GM12878 (cell line): ENCODE measurements around the gene CAMKMT. TPM values are rescaled to one million over a fixed set of nuclear protein-coding genes. Genes with fewer than 3 reads are reported as not detected.
A peak's percentile ranks its signal among the peaks of the same experiment; 100 is the strongest.

ENCODE experiments used
- CEBPB ChIP-seq, 2 experiments: fragments of 150-350 bp in 1 of 2; IDR thresholded peaks; 2 replicates each; pipeline ENCODE4 v1.6.1; 2012 to 2014; ENCODE audit warnings: low read depth in 2 of 2, low read length in 2 of 2, borderline replicate concordance in 1 of 2, inconsistent platforms in 1 of 2
- EZH2 ChIP-seq: IDR thresholded peaks from 2 replicates; pipeline ENCODE4 v1.6.1; 2012; ENCODE audit warnings: low read depth, mild to moderate bottlenecking, control low read depth, inconsistent platforms, low read length, borderline replicate concordance; ENCODE audit not compliant: control insufficient read depth
- NFXL1 ChIP-seq: fragments of 450-650 bp; IDR thresholded peaks from 2 replicates; pipeline ENCODE4 v1.6.1; 2017; ENCODE audit warnings: antibody characterized with exemption, mild to moderate bottlenecking, borderline replicate concordance
- SIN3A ChIP-seq: IDR thresholded peaks from 2 replicates; pipeline ENCODE4 v1.6.1; 2012; ENCODE audit warnings: low read depth, low read length, improper control_type of control experiment
- TCF3 ChIP-seq: IDR thresholded peaks from 2 replicates; pipeline ENCODE4 v1.6.1; 2012; ENCODE audit warnings: low read depth, mild to moderate bottlenecking, low read length, borderline replicate concordance; ENCODE audit not compliant: insufficient read depth
- ZNF384 ChIP-seq: IDR thresholded peaks from 2 replicates; pipeline ENCODE4 v1.6.1; 2012; ENCODE audit warnings: low read depth, mild to moderate bottlenecking, low read length, improper control_type of control experiment, borderline replicate concordance
- polyA plus RNA-seq, 11 experiments: library from polyadenylated mRNA; depleted of rRNA in 4 of 11; unstranded in 6 of 11; stranded (reverse) in 5 of 11; fragments of >200 nt; fragmentation: Nextera tagmentation in 4 of 11; fragmentation: Illumina TruSeq in 1 of 11; extraction: Ambion mirVana in 4 of 11; extraction: Trizol in 1 of 11; gene quantifications; 1 replicate in 1 of 11; 2 replicates in 10 of 11; pipeline versions ENCODE4 v1.2.1 to v1.2.3, GENCODE V29; 2011 to 2016; ENCODE audit warnings: inconsistent platforms in 2 of 11, missing spikeins in 2 of 11, low read depth in 1 of 11
- total RNA-seq, 4 experiments: library from RNA; depleted of rRNA in 3 of 4; stranded (reverse); fragments of >200 nt in 3 of 4; fragmentation: Illumina TruSeq in 1 of 4; extraction: Trizol in 1 of 4; gene quantifications; 2 replicates each; pipeline versions ENCODE4 v1.2.1 to v1.2.3, GENCODE V29; 2013 to 2021
- TF ChIP-seq, protein P1 (sequence below): fragments of 450-650 bp; formaldehyde crosslinking; IDR thresholded peaks from 2 replicates; pipeline ENCODE4 v1.4.0; 2022; ENCODE audit warnings: mild to moderate bottlenecking, moderate library complexity
- TF ChIP-seq, protein P2 (sequence below): IDR thresholded peaks from 2 replicates; pipeline ENCODE4 v1.6.1; 2012; ENCODE audit warnings: improper control_type of control experiment, low read depth, low read length; ENCODE audit not compliant: insufficient replicate concordance
- TF ChIP-seq, protein P3 (sequence below): IDR thresholded peaks from 2 replicates; pipeline ENCODE4 v1.6.1; 2012; ENCODE audit warnings: low read depth, low read length, improper control_type of control experiment
- TF ChIP-seq, protein P4 (sequence below): fragments of 450-650 bp; IDR thresholded peaks from 2 replicates; pipeline ENCODE4 v1.6.1; 2016; ENCODE audit warnings: mild to moderate bottlenecking
- TF ChIP-seq, protein P5 (sequence below): fragments of 450-650 bp; formaldehyde crosslinking; IDR thresholded peaks from 2 replicates; pipeline ENCODE4 v1.5.0; 2022; ENCODE audit warnings: mild to moderate bottlenecking, missing genetic modification characterization

The CAMKMT gene
- total and polyA plus RNA-seq, 10 of the 15 experiments (the other 5 are each of a cell fraction or from before 2014, with no cell fraction given) = 2.7 to 16.0 (median 11.8) TPM

DNA sequence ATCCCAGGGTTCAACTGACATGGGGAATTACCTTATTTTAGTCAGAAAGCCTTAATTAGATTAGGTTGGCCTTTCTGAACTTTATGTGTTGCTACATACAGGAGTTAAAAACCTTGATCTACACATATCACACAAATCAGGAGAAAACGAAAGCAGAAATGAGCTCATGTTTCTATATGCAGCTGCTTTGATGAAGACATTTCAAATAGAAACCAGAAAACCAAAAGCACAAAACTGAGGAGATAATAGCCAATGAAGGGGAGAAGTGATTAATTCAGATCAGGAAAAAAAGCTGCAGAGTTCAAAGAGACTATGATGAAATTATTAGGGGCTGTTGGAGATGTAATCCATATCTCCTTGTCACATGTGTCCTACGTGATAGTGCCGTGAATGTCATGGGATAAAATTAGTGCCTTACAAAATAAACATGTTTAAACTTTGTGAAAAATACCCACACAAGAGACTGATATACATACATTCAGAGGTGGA, 255.0 kb downstream of the CAMKMT start (continued):
- TF ChIP-seq, protein P1, sequence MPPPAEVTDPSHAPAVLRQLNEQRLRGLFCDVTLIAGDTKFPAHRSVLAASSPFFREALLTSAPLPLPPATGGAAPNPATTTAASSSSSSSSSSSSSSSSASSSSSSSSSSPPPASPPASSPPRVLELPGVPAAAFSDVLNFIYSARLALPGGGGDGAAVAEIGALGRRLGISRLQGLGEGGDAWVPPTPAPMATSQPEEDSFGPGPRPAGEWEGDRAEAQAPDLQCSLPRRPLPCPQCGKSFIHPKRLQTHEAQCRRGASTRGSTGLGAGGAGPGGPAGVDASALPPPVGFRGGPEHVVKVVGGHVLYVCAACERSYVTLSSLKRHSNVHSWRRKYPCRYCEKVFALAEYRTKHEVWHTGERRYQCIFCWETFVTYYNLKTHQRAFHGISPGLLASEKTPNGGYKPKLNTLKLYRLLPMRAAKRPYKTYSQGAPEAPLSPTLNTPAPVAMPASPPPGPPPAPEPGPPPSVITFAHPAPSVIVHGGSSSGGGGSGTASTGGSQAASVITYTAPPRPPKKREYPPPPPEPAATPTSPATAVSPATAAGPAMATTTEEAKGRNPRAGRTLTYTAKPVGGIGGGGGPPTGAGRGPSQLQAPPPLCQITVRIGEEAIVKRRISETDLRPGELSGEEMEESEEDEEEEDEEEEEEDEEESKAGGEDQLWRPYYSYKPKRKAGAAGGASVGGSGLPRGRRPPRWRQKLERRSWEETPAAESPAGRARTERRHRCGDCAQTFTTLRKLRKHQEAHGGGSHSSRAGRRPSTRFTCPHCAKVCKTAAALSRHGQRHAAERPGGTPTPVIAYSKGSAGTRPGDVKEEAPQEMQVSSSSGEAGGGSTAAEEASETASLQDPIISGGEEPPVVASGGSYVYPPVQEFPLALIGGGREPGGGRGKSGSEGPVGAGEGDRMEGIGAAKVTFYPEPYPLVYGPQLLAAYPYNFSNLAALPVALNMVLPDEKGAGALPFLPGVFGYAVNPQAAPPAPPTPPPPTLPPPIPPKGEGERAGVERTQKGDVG (CRISPR knock-in tag) = no peak
- TF ChIP-seq, protein P2, sequence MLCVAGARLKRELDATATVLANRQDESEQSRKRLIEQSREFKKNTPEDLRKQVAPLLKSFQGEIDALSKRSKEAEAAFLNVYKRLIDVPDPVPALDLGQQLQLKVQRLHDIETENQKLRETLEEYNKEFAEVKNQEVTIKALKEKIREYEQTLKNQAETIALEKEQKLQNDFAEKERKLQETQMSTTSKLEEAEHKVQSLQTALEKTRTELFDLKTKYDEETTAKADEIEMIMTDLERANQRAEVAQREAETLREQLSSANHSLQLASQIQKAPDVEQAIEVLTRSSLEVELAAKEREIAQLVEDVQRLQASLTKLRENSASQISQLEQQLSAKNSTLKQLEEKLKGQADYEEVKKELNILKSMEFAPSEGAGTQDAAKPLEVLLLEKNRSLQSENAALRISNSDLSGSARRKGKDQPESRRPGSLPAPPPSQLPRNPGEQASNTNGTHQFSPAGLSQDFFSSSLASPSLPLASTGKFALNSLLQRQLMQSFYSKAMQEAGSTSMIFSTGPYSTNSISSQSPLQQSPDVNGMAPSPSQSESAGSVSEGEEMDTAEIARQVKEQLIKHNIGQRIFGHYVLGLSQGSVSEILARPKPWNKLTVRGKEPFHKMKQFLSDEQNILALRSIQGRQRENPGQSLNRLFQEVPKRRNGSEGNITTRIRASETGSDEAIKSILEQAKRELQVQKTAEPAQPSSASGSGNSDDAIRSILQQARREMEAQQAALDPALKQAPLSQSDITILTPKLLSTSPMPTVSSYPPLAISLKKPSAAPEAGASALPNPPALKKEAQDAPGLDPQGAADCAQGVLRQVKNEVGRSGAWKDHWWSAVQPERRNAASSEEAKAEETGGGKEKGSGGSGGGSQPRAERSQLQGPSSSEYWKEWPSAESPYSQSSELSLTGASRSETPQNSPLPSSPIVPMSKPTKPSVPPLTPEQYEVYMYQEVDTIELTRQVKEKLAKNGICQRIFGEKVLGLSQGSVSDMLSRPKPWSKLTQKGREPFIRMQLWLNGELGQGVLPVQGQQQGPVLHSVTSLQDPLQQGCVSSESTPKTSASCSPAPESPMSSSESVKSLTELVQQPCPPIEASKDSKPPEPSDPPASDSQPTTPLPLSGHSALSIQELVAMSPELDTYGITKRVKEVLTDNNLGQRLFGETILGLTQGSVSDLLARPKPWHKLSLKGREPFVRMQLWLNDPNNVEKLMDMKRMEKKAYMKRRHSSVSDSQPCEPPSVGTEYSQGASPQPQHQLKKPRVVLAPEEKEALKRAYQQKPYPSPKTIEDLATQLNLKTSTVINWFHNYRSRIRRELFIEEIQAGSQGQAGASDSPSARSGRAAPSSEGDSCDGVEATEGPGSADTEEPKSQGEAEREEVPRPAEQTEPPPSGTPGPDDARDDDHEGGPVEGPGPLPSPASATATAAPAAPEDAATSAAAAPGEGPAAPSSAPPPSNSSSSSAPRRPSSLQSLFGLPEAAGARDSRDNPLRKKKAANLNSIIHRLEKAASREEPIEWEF = peak; percentile 15
- TF ChIP-seq ZNF384 (no peak), TCF3 (no peak), CEBPB (IDR thresholded peaks at IDR 0.05; ENCODE audit: borderline replicate concordance in 1 of 2, low read depth in 2 of 2, low read length in 2 of 2) (peak in 1 of 2 experiments; percentile 64; a peak in 1 of 4 replicates), EZH2 (no peak), SIN3A (no peak), NFXL1 (no peak)
- TF ChIP-seq, protein P3, sequence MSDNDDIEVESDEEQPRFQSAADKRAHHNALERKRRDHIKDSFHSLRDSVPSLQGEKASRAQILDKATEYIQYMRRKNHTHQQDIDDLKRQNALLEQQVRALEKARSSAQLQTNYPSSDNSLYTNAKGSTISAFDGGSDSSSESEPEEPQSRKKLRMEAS = no peak
- TF ChIP-seq, protein P4, sequence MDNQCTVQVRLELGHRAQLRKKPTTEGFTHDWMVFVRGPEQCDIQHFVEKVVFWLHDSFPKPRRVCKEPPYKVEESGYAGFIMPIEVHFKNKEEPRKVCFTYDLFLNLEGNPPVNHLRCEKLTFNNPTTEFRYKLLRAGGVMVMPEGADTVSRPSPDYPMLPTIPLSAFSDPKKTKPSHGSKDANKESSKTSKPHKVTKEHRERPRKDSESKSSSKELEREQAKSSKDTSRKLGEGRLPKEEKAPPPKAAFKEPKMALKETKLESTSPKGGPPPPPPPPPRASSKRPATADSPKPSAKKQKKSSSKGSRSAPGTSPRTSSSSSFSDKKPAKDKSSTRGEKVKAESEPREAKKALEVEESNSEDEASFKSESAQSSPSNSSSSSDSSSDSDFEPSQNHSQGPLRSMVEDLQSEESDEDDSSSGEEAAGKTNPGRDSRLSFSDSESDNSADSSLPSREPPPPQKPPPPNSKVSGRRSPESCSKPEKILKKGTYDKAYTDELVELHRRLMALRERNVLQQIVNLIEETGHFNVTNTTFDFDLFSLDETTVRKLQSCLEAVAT = peak; percentile 89
- TF ChIP-seq, protein P5, sequence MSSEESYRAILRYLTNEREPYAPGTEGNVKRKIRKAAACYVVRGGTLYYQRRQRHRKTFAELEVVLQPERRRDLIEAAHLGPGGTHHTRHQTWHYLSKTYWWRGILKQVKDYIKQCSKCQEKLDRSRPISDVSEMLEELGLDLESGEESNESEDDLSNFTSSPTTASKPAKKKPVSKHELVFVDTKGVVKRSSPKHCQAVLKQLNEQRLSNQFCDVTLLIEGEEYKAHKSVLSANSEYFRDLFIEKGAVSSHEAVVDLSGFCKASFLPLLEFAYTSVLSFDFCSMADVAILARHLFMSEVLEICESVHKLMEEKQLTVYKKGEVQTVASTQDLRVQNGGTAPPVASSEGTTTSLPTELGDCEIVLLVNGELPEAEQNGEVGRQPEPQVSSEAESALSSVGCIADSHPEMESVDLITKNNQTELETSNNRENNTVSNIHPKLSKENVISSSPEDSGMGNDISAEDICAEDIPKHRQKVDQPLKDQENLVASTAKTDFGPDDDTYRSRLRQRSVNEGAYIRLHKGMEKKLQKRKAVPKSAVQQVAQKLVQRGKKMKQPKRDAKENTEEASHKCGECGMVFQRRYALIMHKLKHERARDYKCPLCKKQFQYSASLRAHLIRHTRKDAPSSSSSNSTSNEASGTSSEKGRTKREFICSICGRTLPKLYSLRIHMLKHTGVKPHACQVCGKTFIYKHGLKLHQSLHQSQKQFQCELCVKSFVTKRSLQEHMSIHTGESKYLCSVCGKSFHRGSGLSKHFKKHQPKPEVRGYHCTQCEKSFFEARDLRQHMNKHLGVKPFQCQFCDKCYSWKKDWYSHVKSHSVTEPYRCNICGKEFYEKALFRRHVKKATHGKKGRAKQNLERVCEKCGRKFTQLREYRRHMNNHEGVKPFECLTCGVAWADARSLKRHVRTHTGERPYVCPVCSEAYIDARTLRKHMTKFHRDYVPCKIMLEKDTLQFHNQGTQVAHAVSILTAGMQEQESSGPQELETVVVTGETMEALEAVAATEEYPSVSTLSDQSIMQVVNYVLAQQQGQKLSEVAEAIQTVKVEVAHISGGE (CRISPR knock-in tag) = no peak
